GM21528 (cell line): ENCODE data around the gene COX14.
"Not testable (repeated sequence)": the region's sequence is repeated elsewhere in the genome, so short reads cannot be mapped to it uniquely, and the experiment has no call there.

Experiments used
- ATAC-seq: cut with Tn5 transposase; IDR thresholded peaks from one replicate; pipeline ENCODE4 v1.9.1; 2021; ENCODE audit warnings: mild to moderate bottlenecking, moderate library complexity; ENCODE audit not compliant: unreplicated experiment, low FRiP score

Gene COX14

GRCh38 chr12:50107416-50108268, 4.4 kb upstream of the COX14 start:
- ATAC-seq, result no peak

GRCh38 chr12:50109319-50109718, 2.7 kb upstream of the COX14 start:
- no peak for ATAC-seq

- no peak for ATAC-seq
These were observed 1.8 kb upstream of the COX14 start for GRCh38 chr12:50110127-50110761.

GRCh38 chr12:50110762-50111351, 1.2 kb upstream of the COX14 start:
- ATAC-seq, result no peak

- peak; percentile 10 for ATAC-seq
These were observed 692 bp upstream of the COX14 start for GRCh38 chr12:50111395-50111692.

- peak; percentile 0 for ATAC-seq
These were observed 601 bp downstream of the COX14 start for GRCh38 chr12:50112456-50113218.

- no peak for ATAC-seq
These were observed 5.1 kb downstream of the COX14 start for GRCh38 chr12:50117057-50117622.

- ATAC-seq, result no peak
These were observed 7.4 kb downstream of the COX14 start for GRCh38 chr12:50119387-50119786.

GRCh38 chr12:50120521-50120920, 8.5 kb downstream of the COX14 start:
- no peak for ATAC-seq

- no peak for ATAC-seq
These were observed 8.9 kb downstream of the COX14 start for GRCh38 chr12:50120953-50121352.

GRCh38 chr12:50121641-50122040, 9.6 kb downstream of the COX14 start:
- no peak for ATAC-seq

GRCh38 chr12:50123203-50123602, 11.2 kb downstream of the COX14 start:
- ATAC-seq, result no peak

GRCh38 chr12:50127546-50127945, 15.5 kb downstream of the COX14 start:
- no peak for ATAC-seq

GRCh38 chr12:50129290-50129689, 17.3 kb downstream of the COX14 start:
- ATAC-seq, result no peak

GRCh38 chr12:50132505-50133135, 20.6 kb downstream of the COX14 start:
- ATAC-seq, result no peak

GRCh38 chr12:50142993-50143392, 31.0 kb downstream of the COX14 start:
- ATAC-seq, result no peak

GRCh38 chr12:50145439-50145838, 33.4 kb downstream of the COX14 start:
- no peak for ATAC-seq

- no peak for ATAC-seq
These were observed 35.2 kb downstream of the COX14 start for GRCh38 chr12:50147281-50147680.

- ATAC-seq, result not testable (repeated sequence)
These were observed 36.0 kb downstream of the COX14 start for GRCh38 chr12:50148011-50148410.

- ATAC-seq, result no peak
These were observed 37.3 kb downstream of the COX14 start for GRCh38 chr12:50149311-50149710.
